ENCODE measurements around the gene NGRN. TPM values are rescaled to one million over a fixed set of nuclear protein-coding genes. Genes with fewer than 3 reads are reported as not detected.
A peak's percentile ranks its signal among the peaks of the same experiment; 100 is the strongest.

The NGRN gene, protein sequence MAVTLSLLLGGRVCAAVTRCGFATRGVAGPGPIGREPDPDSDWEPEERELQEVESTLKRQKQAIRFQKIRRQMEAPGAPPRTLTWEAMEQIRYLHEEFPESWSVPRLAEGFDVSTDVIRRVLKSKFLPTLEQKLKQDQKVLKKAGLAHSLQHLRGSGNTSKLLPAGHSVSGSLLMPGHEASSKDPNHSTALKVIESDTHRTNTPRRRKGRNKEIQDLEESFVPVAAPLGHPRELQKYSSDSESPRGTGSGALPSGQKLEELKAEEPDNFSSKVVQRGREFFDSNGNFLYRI
- total RNA-seq (2012; rRNA removed), result 42.6 and 52.4 TPM in 2 replicates

DNA sequence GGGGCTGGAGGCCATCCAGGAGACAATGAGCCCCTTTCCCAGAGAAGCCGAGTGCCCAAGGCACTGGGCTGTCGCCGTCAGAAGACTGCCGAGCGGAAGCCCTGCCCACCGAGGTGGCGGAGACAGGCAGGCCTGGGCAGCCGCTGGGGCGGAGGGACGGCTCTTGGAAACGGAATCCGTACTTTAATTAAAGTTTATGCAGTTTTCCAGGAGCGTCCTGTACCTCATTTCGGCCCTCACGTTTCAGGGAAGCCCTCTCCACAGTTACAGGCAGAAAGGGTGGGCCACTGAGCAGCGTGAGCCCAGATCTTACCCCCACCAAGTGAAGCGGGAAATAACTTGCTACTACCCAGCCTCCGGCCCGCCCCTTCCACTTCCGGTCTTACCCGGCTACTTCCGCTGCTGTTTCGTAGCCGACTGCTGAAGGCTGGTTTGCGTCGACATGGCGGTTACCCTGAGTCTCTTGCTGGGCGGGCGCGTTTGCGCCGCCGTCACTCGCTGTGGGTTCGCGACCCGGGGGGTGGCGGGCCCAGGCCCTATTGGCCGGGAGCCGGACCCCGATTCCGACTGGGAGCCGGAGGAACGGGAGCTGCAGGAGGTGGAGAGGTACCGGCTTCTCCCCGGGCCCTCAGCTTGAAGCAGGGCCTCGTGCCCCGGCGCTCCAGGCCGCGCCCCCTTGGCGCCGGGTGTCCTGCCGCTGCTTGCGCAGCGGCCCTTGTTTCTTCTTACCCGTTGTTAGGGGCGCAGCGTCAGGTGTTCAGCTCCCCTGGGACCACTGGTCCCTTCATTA, at the start of gene NGRN:
Gene NGRN, plus strand, starts transcription at position 402 of the 790 bp plus-strand sequence. Its CDS starts 41 bp downstream, at position 443.
- no peaks in the 10 kb centered on the region for H3K27me3 ChIP-seq (ENCODE audit: control insufficient read depth, insufficient read depth, low read length)
- H3K4me3 ChIP-seq (ENCODE audit: low read length), result peak within 1 kb of the TSS; percentile 76
- peak within 1 kb of the TSS; percentile 85 for H3K4me2 ChIP-seq (ENCODE audit: low read length)
- H3K9ac ChIP-seq (ENCODE audit: low read depth, low read length), result peak within 1 kb of the TSS; percentile 90
- H3K9me3 ChIP-seq (replicated peaks; ENCODE audit: low read length), result no peaks in the 10 kb centered on the region
- peaks cover 28% of the 10 kb centered on the region for H3K4me1 ChIP-seq (ENCODE audit: control insufficient read depth, insufficient read depth, low read length)
- peaks cover 15% of the 10 kb centered on the region for H3K36me3 ChIP-seq (ENCODE audit: insufficient read depth, low read length)

DNA sequence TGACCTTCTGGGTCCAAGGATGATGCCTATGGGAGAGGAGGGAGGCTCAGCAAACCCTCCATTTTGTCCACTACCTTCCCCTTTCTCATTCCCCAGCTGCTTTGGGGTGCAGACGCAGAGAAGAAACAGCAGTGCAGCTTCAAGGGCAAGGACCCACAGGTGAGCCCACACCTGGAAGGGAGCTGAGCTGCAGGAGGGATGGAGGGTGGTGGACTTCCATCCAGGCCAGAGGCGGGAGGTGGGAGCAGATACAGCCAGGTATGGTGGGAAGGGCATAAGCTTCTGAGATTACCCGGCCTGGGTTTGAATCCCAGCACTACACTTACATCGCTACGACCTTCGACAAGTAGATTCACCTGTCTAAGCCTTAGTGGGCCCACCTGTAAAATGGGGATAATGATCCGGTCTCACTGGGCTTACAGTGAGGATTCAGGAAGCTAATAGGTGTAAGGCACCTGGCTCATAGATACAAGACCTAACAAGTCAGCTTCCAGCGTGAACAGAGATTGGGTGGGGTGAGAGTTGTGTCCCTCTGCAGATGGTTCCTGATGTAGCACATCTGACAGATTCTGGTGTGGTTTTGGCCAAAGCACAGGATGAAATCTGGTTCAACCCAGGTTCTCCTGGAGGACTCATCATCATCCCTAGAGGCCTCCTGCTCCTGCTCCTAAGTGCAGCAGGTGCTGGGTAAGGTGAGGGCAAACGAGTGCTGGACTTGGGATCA, 47.6 kb upstream of the NGRN start:
- Histone ChIP-seq H3K9ac (ENCODE audit: low read depth, low read length) (no peak overlapping the region), H3K27me3 (ENCODE audit: control insufficient read depth, insufficient read depth, low read length) (no peaks in the 10 kb centered on the region), H3K4me1 (ENCODE audit: control insufficient read depth, insufficient read depth, low read length) (peaks cover 4% of the 10 kb centered on the region), H3K4me3 (ENCODE audit: low read length) (no peak overlapping the region), H3K36me3 (ENCODE audit: insufficient read depth, low read length) (no peaks in the 10 kb centered on the region), H3K4me2 (ENCODE audit: low read length) (no peak overlapping the region), H3K9me3 (replicated peaks; ENCODE audit: low read length) (no peaks in the 10 kb centered on the region)

DNA sequence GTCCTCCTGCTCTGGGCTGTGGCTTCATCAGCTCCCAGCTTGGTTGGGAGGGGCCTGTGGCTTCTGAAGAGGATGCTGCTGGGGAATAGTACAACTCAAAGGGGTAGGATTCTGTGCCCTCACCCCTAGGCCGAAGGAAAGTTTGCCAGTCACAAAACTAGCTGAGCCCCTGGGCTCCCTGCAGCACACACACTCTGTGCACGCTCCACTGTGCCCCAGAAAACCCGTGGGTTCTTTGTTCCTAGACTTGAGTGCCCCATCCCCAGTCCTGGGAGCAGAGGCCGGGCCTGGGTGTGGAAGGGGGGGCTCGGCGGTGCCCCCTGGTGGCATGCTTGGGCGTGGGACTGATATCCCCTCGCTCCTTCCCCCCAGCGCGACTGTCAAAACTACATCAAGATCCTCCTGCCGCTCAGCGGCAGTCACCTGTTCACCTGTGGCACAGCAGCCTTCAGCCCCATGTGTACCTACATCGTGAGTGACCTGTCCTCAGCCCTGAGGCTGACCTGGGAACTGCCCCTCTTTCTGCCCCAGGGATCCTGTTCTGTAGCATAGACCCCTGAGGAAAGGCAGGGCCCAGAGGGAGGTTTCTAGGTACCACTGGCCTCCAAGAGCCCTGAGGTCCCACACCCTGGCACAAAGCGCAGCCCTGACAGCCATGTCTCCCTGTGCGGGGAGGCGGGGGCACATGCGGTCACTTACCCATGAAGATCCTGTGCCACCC, 45.9 kb upstream of the NGRN start:
- Histone ChIP-seq H3K36me3 (ENCODE audit: insufficient read depth, low read length) (no peaks in the 10 kb centered on the region), H3K9ac (ENCODE audit: low read depth, low read length) (no peak overlapping the region), H3K4me3 (ENCODE audit: low read length) (no peak overlapping the region), H3K27me3 (ENCODE audit: control insufficient read depth, insufficient read depth, low read length) (no peaks in the 10 kb centered on the region), H3K4me2 (ENCODE audit: low read length) (no peak overlapping the region), H3K9me3 (replicated peaks; ENCODE audit: low read length) (no peaks in the 10 kb centered on the region), H3K4me1 (ENCODE audit: control insufficient read depth, insufficient read depth, low read length) (peaks cover 4% of the 10 kb centered on the region)

DNA sequence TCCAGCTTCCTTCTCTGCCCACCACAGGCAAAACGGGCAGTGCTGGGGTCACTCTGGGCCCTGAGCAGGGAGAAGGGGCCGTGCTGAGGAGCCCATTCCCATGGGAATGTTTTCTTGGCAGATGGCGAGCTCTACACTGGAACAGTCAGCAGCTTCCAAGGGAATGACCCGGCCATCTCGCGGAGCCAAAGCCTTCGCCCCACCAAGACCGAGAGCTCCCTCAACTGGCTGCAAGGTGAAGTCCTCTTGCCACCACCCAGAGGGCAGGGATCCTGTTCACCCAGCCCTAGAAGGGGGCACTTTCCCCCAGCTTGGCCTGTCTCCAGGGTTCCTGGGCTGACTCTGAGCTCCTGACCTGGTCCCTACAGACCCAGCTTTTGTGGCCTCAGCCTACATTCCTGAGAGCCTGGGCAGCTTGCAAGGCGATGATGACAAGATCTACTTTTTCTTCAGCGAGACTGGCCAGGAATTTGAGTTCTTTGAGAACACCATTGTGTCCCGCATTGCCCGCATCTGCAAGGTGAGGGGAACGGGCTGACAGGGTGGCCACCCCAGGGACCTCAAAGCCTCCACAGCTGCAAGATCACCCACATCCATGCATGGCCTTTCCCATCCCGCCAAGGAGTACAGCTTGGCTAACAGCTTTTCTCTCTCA, 44.1 kb upstream of the NGRN start:
- Histone ChIP-seq H3K4me2 (ENCODE audit: low read length) (no peak overlapping the region), H3K27me3 (ENCODE audit: control insufficient read depth, insufficient read depth, low read length) (no peaks in the 10 kb centered on the region), H3K4me3 (ENCODE audit: low read length) (no peak overlapping the region), H3K9me3 (replicated peaks; ENCODE audit: low read length) (no peaks in the 10 kb centered on the region), H3K4me1 (ENCODE audit: control insufficient read depth, insufficient read depth, low read length) (peaks cover 4% of the 10 kb centered on the region), H3K36me3 (ENCODE audit: insufficient read depth, low read length) (peaks cover 6% of the 10 kb centered on the region), H3K9ac (ENCODE audit: low read depth, low read length) (no peak overlapping the region)

DNA sequence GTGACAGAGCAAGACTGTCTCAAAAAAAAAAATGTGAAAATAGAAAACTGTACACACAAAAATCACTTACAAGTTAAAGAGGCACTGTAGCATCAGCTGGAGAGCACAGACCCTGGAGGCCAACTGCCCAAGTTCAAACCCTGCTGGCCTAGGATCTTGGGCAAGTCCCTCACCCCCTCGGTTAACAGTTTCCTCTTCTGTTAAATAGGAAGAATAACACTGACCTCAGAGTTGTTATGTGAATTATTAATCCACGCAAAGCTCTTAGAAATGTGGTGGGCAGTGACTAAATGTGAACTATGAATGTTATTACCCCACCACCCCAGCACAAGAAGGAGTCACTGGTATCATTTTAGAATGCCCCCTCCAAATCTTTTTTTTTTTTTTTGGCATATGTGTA, 42.9 kb upstream of the NGRN start:
- H3K4me2 ChIP-seq (ENCODE audit: low read length), result no peak overlapping the region
- H3K9me3 ChIP-seq (replicated peaks; ENCODE audit: low read length), result no peaks in the 10 kb centered on the region
- H3K4me1 ChIP-seq (ENCODE audit: control insufficient read depth, insufficient read depth, low read length), result peaks cover 4% of the 10 kb centered on the region
- H3K27me3 ChIP-seq (ENCODE audit: control insufficient read depth, insufficient read depth, low read length), result no peaks in the 10 kb centered on the region
- H3K4me3 ChIP-seq (ENCODE audit: low read length), result no peak overlapping the region
- peaks cover 6% of the 10 kb centered on the region for H3K36me3 ChIP-seq (ENCODE audit: insufficient read depth, low read length)
- no peak overlapping the region for H3K9ac ChIP-seq (ENCODE audit: low read depth, low read length)

DNA sequence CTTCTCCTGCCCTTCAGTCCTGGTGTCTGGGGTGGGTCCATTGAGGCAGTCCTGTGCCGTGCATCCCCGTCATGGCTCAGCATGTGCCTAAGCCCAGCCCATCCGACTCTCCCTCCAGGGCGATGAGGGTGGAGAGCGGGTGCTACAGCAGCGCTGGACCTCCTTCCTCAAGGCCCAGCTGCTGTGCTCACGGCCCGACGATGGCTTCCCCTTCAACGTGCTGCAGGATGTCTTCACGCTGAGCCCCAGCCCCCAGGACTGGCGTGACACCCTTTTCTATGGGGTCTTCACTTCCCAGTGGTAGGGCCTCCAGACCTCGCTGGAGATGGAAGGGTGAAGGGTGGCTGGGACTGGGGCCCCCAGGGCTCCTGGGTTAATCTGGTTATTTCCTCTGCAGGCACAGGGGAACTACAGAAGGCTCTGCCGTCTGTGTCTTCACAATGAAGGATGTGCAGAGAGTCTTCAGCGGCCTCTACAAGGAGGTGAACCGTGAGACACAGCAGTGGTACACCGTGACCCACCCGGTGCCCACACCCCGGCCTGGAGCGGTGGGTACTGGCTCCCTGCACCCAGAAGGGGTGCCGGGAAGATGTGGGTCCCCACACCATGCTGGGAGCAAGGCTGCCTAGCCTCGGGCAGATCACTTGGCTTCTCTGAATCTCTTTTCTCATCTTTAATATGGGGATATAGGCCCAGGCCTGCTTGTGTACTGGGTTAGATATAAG, 41.9 kb upstream of the NGRN start:
- no peaks in the 10 kb centered on the region for H3K27me3 ChIP-seq (ENCODE audit: control insufficient read depth, insufficient read depth, low read length)
- no peaks in the 10 kb centered on the region for H3K9me3 ChIP-seq (replicated peaks; ENCODE audit: low read length)
- H3K4me2 ChIP-seq (ENCODE audit: low read length), result no peak overlapping the region
- no peak overlapping the region for H3K4me3 ChIP-seq (ENCODE audit: low read length)
- peaks cover 4% of the 10 kb centered on the region for H3K4me1 ChIP-seq (ENCODE audit: control insufficient read depth, insufficient read depth, low read length)
- H3K36me3 ChIP-seq (ENCODE audit: insufficient read depth, low read length), result peaks cover 14% of the 10 kb centered on the region
- H3K9ac ChIP-seq (ENCODE audit: low read depth, low read length), result no peak overlapping the region

DNA sequence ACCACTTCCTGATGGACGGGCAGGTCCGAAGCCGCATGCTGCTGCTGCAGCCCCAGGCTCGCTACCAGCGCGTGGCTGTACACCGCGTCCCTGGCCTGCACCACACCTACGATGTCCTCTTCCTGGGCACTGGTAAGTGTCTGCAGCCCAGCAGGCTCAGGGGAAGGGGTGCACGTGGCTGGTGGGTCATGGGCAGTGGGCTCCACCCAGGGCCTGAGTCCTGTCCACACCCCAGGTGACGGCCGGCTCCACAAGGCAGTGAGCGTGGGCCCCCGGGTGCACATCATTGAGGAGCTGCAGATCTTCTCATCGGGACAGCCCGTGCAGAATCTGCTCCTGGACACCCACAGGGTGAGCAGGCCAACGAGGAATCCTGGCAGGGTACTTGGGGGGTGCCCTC, 40.4 kb upstream of the NGRN start:
- H3K4me2 ChIP-seq (ENCODE audit: low read length), result no peak overlapping the region
- no peaks in the 10 kb centered on the region for H3K27me3 ChIP-seq (ENCODE audit: control insufficient read depth, insufficient read depth, low read length)
- peaks cover 4% of the 10 kb centered on the region for H3K4me1 ChIP-seq (ENCODE audit: control insufficient read depth, insufficient read depth, low read length)
- H3K9me3 ChIP-seq (replicated peaks; ENCODE audit: low read length), result no peaks in the 10 kb centered on the region
- peaks cover 26% of the 10 kb centered on the region for H3K36me3 ChIP-seq (ENCODE audit: insufficient read depth, low read length)
- no peak overlapping the region for H3K4me3 ChIP-seq (ENCODE audit: low read length)
- H3K9ac ChIP-seq (ENCODE audit: low read depth, low read length), result no peak overlapping the region

DNA sequence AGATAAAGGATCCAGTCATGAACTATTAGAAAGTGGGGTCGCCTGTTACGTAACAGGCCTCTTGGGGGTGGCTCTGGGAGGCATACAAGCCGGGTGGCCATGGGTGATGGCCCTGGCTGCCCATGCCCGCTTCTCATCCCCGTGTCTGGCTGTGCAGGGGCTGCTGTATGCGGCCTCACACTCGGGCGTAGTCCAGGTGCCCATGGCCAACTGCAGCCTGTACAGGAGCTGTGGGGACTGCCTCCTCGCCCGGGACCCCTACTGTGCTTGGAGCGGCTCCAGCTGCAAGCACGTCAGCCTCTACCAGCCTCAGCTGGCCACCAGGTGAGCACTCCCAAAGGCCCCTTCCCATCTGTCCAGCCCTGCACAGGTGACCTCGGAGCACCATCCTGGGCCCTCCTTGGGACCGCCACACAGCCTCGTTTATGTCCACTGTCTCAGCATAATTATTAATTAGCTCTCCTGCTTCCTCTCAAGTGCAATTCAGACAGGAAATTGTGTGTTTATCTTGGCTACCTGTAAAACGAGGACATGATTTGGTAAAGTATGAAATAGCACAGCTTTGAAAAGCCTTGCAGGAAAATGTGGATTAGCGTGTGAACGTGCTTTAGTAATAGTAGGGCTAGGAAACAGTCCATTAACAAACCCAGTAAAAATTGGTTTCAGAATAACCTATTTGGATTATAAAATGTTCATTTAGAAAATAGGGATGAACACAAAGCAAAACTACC, 39.8 kb upstream of the NGRN start:
- H3K9ac ChIP-seq (ENCODE audit: low read depth, low read length), result no peak overlapping the region
- no peaks in the 10 kb centered on the region for H3K9me3 ChIP-seq (replicated peaks; ENCODE audit: low read length)
- peaks cover 4% of the 10 kb centered on the region for H3K4me1 ChIP-seq (ENCODE audit: control insufficient read depth, insufficient read depth, low read length)
- H3K36me3 ChIP-seq (ENCODE audit: insufficient read depth, low read length), result peaks cover 32% of the 10 kb centered on the region
- H3K4me2 ChIP-seq (ENCODE audit: low read length), result no peak overlapping the region
- no peak overlapping the region for H3K4me3 ChIP-seq (ENCODE audit: low read length)
- H3K27me3 ChIP-seq (ENCODE audit: control insufficient read depth, insufficient read depth, low read length), result no peaks in the 10 kb centered on the region

DNA sequence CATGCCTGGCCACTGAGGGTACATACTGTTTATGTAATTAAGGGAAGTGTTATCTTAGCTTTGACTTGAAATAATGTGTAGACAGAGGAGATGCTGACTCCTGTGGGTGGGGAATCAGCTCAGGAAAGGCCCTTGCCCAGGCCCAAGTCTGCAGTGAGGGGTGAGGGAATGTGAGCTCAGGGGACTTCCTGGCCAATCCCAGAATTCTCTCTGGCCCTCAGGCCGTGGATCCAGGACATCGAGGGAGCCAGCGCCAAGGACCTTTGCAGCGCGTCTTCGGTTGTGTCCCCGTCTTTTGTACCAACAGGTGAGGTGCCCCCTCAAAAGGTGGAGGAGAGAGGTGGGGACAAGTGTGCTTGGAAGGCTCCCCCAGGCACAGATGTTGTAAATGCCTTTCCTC, 38.1 kb upstream of the NGRN start:
- H3K9ac ChIP-seq (ENCODE audit: low read depth, low read length), result no peak overlapping the region

More for the DNA sequence above, 38.1 kb upstream of the NGRN start:
- Histone ChIP-seq H3K36me3 (ENCODE audit: insufficient read depth, low read length) (peaks cover 42% of the 10 kb centered on the region), H3K4me1 (ENCODE audit: control insufficient read depth, insufficient read depth, low read length) (no peaks in the 10 kb centered on the region), H3K4me3 (ENCODE audit: low read length) (no peak overlapping the region), H3K27me3 (ENCODE audit: control insufficient read depth, insufficient read depth, low read length) (no peaks in the 10 kb centered on the region), H3K4me2 (ENCODE audit: low read length) (no peak overlapping the region), H3K9me3 (replicated peaks; ENCODE audit: low read length) (no peaks in the 10 kb centered on the region)

Data from skeletal muscle satellite cell (primary cell).